Activated CD8-positive, alpha-beta memory T cell treated with anti-CD3 and anti-CD28 coated beads, Interleukin-2, amount 50 U/mL, for 4 hours (primary cell): Measurements from ENCODE around the gene TH.
"Not testable (repeated sequence)": the region's sequence is repeated elsewhere in the genome, so short reads cannot be mapped to it uniquely, and the experiment has no call there.

Experiments used
- DNase-seq: peaks from one replicate; pipeline ENCODE4 v3.0.0-alpha.2; 2020

TH gene

DNA sequence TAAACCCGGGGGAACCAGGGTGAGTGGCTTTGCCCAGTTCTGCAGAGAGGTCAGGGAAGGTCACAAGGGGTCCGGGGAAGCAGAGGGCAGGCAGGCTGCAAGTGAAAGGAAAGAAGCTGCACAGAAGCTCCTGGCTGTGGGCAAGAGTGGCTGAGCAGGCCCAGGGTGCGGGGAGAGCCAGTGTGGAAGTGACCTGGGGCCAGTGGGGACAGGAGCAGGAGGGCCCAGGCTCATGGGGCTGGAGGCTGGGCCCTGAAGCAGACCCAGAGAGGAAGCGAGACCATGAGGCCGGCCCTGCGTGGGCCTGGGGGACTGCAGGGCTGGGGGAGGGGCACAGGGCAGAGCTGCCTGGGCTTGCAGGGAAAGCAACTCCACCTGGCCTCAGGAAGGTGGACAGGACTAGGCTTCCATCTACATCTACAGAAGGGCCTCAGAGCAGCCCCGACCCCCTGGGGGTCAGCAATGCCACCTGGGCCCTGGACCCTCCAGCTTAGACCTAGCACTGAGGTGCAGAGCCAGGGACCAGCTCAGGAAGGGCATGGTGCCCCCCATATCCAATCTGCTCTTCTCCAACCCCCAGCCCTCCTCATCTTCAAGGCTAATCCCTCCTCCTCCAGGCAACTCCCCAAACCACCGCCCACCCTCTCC is 44.0 kb downstream of the TH start:
- DNase-seq = no peak

DNA sequence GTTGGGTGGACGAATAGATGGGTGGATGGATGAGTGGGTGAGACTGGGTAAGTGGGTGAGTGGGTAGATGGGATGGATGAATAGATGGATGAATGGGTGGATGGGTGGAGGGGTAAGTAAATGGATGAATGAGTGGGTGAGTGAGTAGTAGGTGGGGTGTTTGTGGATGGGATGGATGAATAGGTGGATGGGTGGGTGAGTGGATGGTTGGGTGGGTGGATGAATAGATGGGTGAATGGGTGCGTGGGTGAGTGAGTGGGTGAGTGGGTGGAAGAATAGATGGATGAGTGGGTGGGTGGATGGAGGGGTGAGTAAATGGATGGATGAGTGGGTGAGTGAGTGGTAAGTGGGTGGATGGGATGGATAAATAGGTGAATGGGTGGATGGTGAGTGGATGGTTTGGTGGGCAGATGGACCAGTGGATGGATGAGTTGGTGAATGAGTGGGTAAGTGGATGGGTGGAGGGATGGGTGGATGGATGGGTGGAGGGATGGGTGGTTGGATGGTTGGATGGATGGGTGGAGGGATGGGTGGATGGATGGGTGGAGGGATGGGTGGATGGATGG is 45.0 kb downstream of the TH start:
- DNase-seq = no peak

DNA sequence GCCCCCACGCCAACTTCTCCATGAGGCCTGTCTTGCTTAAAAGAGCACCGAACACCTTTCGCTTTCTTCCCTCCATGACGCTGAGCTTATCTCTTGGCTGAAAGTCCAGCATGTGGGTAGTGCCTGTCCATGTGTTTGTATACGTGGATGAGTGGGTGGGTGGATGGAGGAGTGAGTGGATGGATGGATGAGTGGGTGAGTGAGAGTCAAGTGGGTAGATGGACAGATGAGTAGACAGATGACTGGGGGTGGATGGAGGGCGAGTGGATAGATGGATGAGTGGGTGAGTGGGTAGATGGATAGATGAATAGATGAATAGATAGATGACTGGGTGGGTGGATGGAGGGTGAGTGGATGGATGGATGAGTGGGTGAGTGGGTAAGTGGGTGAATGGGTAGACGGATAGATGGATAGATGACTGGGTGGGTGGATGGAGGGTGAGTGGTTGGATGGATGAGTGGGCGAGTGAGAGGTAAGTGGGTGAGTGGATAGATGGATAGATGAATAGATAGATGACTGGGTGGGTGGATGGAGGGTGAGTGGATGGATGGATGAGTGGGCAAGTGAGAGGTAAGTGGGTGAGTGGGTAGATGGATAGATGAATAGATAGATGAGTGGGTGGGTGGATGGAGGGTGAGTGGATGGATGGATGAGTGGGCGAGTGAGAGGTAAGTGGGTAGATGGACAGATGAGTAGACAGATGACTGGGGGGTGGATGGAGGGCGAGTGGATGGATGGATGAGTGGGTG is 46.7 kb downstream of the TH start:
- DNase-seq = not testable (repeated sequence)

DNA sequence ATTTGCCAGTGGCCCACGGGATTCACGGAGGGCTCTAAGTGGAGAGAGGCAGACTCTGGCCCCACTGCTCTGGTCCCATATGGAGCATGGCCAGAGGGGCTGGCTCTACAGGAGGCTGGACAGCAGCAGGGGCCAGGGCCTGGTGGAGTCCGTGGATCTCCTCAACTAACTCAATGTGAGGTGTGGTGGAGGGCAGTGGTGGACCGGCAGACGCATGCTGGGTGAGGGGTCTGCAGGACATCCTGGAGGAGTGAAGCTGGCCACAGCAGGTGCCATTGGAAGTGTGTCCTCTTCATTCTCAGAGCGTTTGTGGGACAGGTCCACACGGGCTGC is 48.0 kb downstream of the TH start:
- no peak for DNase-seq

DNA sequence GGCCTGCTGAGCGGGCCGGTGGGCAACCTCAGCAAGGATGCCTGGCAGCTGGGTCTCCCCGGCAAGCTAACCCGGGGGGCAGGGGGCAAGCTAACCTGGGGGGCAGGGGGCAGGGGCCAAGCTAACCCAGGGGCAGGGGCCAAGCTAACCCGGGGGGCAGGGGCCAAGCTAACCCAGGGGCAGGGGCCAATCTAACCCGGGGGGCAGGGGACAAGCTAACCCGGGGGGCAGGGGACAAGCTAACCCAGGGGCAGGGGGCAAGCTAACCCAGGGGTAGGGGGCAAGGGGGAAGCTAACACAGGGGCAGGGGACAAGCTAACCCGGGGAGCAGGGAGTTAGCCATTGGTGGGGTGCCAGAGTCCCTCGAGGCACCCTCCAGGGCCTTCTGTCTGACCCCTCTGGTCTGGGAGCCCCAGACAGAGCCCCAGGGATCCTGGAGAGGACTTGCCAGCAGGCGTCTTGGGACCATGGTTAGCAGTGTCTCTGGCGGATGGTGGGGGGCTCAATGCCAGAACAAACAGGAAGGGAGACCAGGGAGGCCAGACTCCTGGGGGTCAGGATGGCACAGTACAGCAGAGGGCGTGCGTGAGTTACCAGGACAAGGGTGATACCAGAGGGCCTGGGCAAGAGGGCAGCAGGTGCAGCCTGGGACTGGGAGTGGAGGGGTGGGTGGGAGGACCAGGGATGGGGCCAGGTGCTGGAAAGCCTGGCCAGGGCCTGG is 48.5 kb downstream of the TH start:
- no peak for DNase-seq

DNA sequence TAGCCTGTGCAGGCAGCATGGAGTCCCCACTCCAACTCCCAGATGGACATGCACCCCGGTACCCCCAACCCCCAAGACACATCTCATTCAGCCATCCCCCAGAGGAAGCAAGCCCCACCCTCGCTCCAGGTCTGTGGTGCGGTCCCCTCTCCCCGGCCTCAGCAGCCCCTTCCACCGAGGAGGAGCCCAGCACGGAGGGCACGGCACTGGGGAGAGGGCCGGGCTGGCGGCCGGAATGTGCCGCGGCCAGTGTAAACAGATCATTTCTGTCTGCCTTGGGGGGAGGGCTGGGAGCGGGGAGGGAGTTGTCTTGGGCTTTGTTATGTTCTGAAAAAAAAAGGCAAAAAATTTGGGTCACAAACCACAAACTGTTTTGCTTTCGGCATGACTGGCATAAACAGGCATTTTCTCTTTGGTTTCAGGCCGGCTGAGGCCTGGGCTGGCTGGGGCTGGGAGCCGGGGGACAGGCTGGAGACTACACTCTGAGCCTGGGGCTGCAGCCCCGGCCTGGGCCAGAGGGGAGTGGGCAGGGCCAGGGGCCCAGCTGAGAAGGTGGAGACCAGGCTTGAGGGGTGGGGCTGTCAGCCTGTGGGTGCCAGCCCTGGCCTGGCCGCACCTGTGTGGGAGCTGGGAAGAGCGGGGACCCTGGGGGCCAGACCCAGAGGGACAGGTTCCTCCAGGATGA is 49.3 kb downstream of the TH start:
- no peak for DNase-seq

DNA sequence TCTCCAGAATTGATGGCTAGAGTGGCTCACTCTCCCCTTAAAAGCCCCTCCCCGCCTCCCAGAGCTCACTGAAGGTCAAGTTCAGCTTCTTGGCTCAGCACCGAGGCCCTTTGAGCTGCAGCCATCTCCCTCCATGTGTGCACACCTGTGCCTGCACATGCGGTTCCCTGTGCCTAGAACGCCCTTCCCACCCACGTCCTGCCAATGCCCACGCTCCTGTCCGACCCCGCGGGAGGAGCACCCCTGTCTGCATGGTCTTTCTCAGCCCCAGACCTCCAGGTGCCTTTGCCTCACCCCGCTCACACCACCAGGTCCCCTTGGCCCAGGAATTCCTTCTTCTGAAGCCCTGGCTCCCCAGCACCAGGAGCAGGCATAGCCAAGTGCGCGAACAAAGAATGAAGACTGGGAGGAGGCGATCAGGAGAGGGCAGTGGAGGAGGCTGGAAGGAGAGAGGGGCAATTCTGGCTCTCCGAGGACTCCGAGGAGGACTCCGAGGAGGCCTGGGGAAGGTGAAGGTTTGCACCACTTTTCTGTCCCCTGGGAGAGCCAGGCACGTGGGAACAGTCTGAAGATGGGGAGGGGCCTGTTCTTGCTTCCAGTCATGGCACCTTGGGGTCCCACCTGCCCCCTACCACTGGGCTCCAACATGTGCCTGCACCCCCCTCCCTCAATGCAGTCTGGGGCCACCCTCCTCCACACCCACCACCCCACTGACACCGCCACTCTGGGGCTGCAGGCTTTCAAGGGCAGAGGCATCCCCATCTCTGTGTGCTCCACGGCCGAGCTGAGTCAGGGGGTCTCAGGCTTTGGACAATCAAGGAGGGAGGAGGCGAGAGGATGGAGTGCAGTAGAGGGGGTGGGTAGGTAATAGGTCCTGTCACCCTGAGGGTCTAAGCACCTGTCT is 50.1 kb downstream of the TH start:
- DNase-seq = no peak

DNA sequence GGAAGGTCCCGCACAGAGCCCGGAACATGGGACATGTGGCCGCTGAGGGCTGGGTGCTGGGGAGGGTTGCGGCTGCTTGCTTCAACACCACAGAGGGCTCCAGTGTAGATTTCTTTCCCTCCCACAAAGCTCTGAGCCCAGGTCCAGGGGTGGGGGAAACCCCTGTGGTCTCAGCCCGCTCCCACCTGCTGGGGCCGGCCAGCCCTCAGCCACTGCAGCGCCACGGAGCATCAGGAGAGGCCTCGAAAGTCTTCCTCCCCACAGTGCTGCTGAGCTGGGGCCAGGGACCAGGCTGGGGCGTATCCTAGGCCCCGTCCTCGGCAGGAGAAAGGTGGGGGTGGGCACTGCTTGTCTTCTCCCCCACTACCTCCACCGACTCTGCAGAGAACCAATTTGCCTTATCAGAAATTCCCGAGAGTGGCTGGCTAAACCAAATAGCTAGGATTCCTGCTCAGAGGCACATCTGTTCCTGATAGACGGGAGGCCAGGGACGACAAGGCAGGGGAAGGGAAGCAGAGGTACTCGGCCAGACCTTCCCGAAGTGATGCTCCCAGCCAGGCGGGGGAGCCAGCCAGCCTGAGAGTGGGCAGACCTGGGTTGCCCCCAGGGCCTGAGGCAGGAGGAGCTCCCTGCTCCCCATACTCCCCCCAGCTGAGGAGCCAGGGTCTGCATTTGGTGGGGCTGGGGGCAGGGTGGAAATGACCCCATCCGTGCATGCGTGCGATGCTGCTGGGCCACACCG is 51.1 kb downstream of the TH start:
- DNase-seq = no peak

DNA sequence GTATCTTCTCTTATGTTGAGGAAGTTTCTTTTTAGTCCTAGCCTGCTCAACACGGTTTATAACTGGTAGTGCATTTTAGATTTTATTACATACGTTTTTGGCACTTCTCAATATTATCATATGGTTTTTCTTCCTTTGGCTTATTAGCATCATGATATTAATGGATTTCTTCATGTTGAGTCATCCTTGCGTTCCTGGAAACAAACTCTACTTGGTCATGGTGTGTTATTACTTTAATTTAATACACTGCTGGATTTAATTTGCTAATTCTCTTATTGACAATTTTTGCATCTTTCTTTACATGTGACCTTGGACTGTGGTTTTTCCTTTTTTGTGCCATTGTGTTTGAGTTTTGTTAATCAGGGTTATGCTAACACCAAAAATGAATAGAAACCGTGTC is 52.9 kb downstream of the TH start:
- DNase-seq = no peak

DNA sequence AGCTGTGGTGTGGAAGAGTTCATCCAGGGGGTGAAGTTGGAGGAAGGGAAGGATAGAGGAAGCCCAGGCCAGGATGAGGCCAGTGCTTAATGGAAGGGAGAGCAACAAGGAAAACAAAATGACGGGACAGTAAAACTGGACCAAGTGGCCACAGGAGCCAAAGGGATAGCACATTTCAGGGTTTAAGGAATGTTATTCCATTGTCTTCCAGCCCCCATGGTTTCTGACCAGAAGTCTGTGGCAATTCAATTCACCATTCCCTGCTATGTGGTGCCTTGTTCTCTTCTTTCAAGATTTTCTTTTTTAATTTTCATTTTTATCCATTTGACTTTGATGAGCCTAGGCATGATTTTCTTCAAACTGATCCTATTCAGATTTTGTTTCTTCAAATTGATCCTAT is 54.9 kb downstream of the TH start:
- no peak for DNase-seq

DNA sequence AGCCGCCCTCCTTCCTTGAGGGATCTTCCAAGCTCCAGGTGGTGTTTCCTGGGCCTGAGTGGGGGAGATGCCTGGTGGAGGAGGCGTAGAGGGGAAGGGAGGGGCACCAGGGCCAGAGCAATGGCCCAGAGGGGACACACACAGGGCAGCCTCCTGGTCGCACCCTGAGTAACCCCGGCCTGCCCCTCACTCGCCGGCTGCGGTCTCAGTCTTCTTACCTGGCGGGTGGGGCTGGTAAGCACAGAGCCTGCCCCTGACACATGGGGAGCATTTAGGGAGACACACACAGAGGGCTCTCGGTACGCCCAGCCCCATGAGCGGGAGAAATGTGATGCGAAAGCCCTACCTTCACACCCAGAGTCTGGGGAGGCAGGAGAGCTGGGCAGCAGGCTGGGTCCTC is 56.3 kb downstream of the TH start:
- no peak for DNase-seq

DNA sequence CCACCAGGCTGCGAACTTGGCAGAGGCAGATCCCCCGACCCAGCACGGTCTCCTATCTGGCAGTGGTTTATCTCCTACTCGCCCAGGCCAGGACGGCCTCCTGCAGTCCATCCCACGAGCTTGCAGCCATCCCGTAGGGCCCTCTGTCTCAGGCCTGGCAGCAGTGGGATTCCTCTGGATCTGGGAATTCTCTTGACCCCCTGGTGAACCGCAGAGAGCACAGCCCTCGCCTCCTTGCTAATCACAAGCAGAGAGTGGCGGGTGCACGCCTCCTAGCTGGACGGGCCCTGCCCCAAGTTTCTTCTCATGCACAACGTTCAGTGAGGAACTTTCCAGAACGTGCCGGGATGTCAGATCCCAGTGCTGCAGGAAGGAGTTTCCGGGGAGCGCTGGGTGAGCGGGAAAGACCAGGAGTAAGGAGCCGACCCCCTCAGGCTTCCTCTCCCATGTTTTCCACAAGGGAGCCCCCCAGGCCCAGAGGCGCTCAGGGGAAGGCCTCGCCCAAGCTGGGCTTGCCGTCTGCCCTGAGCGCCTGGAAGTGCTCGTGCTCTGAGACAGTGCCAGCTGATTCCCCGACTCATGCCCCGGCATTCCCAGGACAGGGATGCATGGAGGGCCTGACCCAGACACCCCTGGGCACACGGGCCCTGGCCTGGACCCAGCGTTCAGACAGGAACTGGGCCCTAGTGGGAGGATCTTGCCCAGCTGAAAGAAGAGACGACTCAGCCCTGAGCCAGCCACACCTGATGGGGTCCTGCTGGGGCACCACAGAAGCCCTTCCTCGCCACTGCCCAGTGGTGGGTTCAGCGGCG is 57.0 kb downstream of the TH start:
- DNase-seq = no peak
